HG03103 (cell line): ENCODE measurements around the gene FAM184B.

Experiments used
- ATAC-seq: cut with Tn5 transposase; IDR thresholded peaks from one replicate; pipeline ENCODE4 v1.9.1; 2021; ENCODE audit warnings: low read depth; ENCODE audit not compliant: unreplicated experiment

FAM184B gene

GRCh38 chr4:17595471-17596005 lies 185.9 kb downstream of the FAM184B start:
- ATAC-seq = peak; percentile 82

- no peak for ATAC-seq
Measured at GRCh38 chr4:17589355-17589754, 192.1 kb downstream of the FAM184B start.

GRCh38 chr4:17587094-17587822 lies 194.2 kb downstream of the FAM184B start:
- no peak for ATAC-seq

GRCh38 chr4:17584521-17585213 lies 196.8 kb downstream of the FAM184B start:
- ATAC-seq = no peak

- no peak for ATAC-seq
Measured at GRCh38 chr4:17583941-17584340, 197.5 kb downstream of the FAM184B start.

GRCh38 chr4:17583276-17583675 lies 198.1 kb downstream of the FAM184B start:
- ATAC-seq = no peak

GRCh38 chr4:17580969-17581368 lies 200.5 kb downstream of the FAM184B start:
- ATAC-seq = no peak
